GM12864 (cell line): Measurements from ENCODE around the gene NTN4.
"Not testable (repeated sequence)": the region's sequence is repeated elsewhere in the genome, so short reads cannot be mapped to it uniquely, and the experiment has no call there.

Experiments used
- DNase-seq: peaks from one replicate; pipeline ENCODE4 v3.0.0-alpha.2; 2011; ENCODE audit warnings: low read depth
- H3K4me3 ChIP-seq: 2 replicates; pipeline ENCODE4 v1.5.1; 2011; ENCODE audit warnings: mild to moderate bottlenecking, low read depth, low read length, control low read depth
- CTCF ChIP-seq: IDR thresholded peaks from 2 replicates; pipeline ENCODE4 v1.5.1; 2011; ENCODE audit warnings: low read depth, mild to moderate bottlenecking, moderate library complexity, low read length, control low read depth, inconsistent platforms; ENCODE audit errors: missing control alignments

The NTN4 gene

GRCh38 chr12:95830335-95831089, 39.9 kb upstream of the NTN4 start:
- H3K4me3 ChIP-seq: no peak overlapping the region
- no peak for TF ChIP-seq CTCF
- no peak for DNase-seq

GRCh38 chr12:95829395-95829794, 38.8 kb upstream of the NTN4 start:
- no peak for TF ChIP-seq CTCF
- no peak for DNase-seq

GRCh38 chr12:95820096-95820703, 29.6 kb upstream of the NTN4 start:
- H3K4me3 ChIP-seq: no peak overlapping the region
- no peak for DNase-seq
- no peak for TF ChIP-seq CTCF

More at GRCh38 chr12:95829395-95829794, 38.8 kb upstream of the NTN4 start:
- H3K4me3 ChIP-seq: no peak overlapping the region

- DNase-seq: no peak
- TF ChIP-seq CTCF: peak; percentile 49
- H3K4me3 ChIP-seq: no peak overlapping the region
Observed at GRCh38 chr12:95815632-95816212, 25.2 kb upstream of the NTN4 start.

GRCh38 chr12:95812155-95812554, 21.6 kb upstream of the NTN4 start:
- DNase-seq, H3K4me3 ChIP-seq: not testable (repeated sequence)

- no peak for DNase-seq
- no peak for TF ChIP-seq CTCF
- H3K4me3 ChIP-seq: no peak overlapping the region
Observed at GRCh38 chr12:95810411-95810810, 19.8 kb upstream of the NTN4 start.

GRCh38 chr12:95809000-95809680, 18.6 kb upstream of the NTN4 start:
- no peak for DNase-seq

More at GRCh38 chr12:95809000-95809680, 18.6 kb upstream of the NTN4 start:
- no peak overlapping the region for H3K4me3 ChIP-seq
- TF ChIP-seq CTCF: no peak
